HG02610 (cell line): ENCODE measurements around the gene KRTAP22-2.

Experiments
- ATAC-seq: cut with Tn5 transposase; IDR thresholded peaks from one replicate; pipeline ENCODE4 v1.9.1; 2021; ENCODE audit warnings: mild to moderate bottlenecking, moderate library complexity; ENCODE audit not compliant: unreplicated experiment

The KRTAP22-2 gene

GRCh38 chr21:30563630-30564029, 26.6 kb downstream of the KRTAP22-2 start:
- ATAC-seq, result no peak

- ATAC-seq, result no peak
These were observed 27.1 kb downstream of the KRTAP22-2 start for GRCh38 chr21:30563072-30563471.

GRCh38 chr21:30561957-30562356, 28.2 kb downstream of the KRTAP22-2 start:
- ATAC-seq, result no peak

- no peak for ATAC-seq
These were observed 28.8 kb downstream of the KRTAP22-2 start, which contains the start of gene KRTAP19-7 for GRCh38 chr21:30561264-30561895. TSS of gene KRTAP19-7 (minus strand) at chr21:30561314. CDS start at chr21:30561289, 25 bp downstream.

GRCh38 chr21:30555095-30555494, 35.1 kb downstream of the KRTAP22-2 start:
- no peak for ATAC-seq

- ATAC-seq, result no peak
These were observed 37.4 kb downstream of the KRTAP22-2 start for GRCh38 chr21:30552782-30553181.

GRCh38 chr21:30541764-30542163, 48.4 kb downstream of the KRTAP22-2 start, which contains the start of gene KRTAP19-6:
TSS of gene KRTAP19-6 (minus strand) at chr21:30541864. CDS start at chr21:30541833, 31 bp downstream.
- no peak for ATAC-seq
